K562 (cell line): ENCODE measurements around the gene PPIA. TPM values are rescaled to one million over a fixed set of nuclear protein-coding genes. Genes with fewer than 3 reads are reported as not detected.

ENCODE experiments used
- ASH1L ChIP-seq: fragments of 450-650 bp; IDR thresholded peaks from 2 replicates; pipeline ENCODE4 v1.6.1; 2018; ENCODE audit warnings: borderline replicate concordance, mild to moderate bottlenecking, low read depth; ENCODE audit not compliant: partially characterized antibody
- ATF4 ChIP-seq: fragments of 450-650 bp; formaldehyde crosslinking; IDR thresholded peaks from 2 replicates; pipeline ENCODE4 v1.4.0; 2022; ENCODE audit warnings: mild to moderate bottlenecking, moderate library complexity
- ATF7 ChIP-seq: fragments of 450-650 bp; IDR thresholded peaks from 2 replicates; pipeline ENCODE4 v1.7.1; 2014; ENCODE audit warnings: mild to moderate bottlenecking, moderate library complexity
- CHD1 ChIP-seq: fragments of 200-600 bp; sonication (generic); IDR thresholded peaks from one replicate; pipeline ENCODE4 v1.6.1; 2012; ENCODE audit warnings: mild to moderate bottlenecking, moderate library complexity, low read length, inconsistent platforms
- E4F1 ChIP-seq: fragments of 250-450 bp; sonication (Bioruptor Pico); IDR thresholded peaks from 2 replicates; pipeline ENCODE4 v1.5.0; 2021; ENCODE audit warnings: mild to moderate bottlenecking, borderline replicate concordance
- GTF2B ChIP-seq: IDR thresholded peaks from 2 replicates; pipeline ENCODE4 v1.6.1; 2011; ENCODE audit not compliant: insufficient read length; ENCODE audit errors: extremely low read depth
- HDGF ChIP-seq: fragments of 450-650 bp; IDR thresholded peaks from 2 replicates; pipeline ENCODE4 v1.6.1; 2016
- KDM5B ChIP-seq: fragments of 200-600 bp; sonication (generic); IDR thresholded peaks from 2 replicates; pipeline ENCODE4 v1.6.1; 2012; ENCODE audit warnings: low read depth, mild to moderate bottlenecking, moderate library complexity, low read length, control low read depth, inconsistent platforms; ENCODE audit not compliant: insufficient replicate concordance
- KLF1 ChIP-seq: fragments of 450-650 bp; IDR thresholded peaks from 2 replicates; pipeline ENCODE4 v1.6.1; 2016; ENCODE audit warnings: missing genetic modification characterization, missing compliant biosample characterization
- KLF16 ChIP-seq: IDR thresholded peaks from 2 replicates; pipeline ENCODE4 v1.6.1; 2016; ENCODE audit warnings: antibody characterized with exemption
- KLF6 ChIP-seq: fragments of 250-450 bp; sonication (Bioruptor Pico); IDR thresholded peaks from 2 replicates; pipeline ENCODE4 v1.4.0; 2020; ENCODE audit warnings: mild to moderate bottlenecking, moderate library complexity, borderline replicate concordance
- MIER1 ChIP-seq: fragments of 450-650 bp; IDR thresholded peaks from 2 replicates; pipeline ENCODE4 v1.6.1; 2016; ENCODE audit warnings: antibody characterized with exemption, mild to moderate bottlenecking, low read depth
- MNT ChIP-seq, 2 experiments: fragments of 450-650 bp; conservative IDR thresholded peaks; 2 replicates each; pipeline ENCODE4 v1.6.1; 2017; ENCODE audit warnings: mild to moderate bottlenecking in 2 of 2, moderate library complexity in 2 of 2
- NR2C1 ChIP-seq, 2 experiments: fragments of 450-650 bp; IDR thresholded peaks; 2 replicates each; pipeline ENCODE4 v1.6.1; 2017; ENCODE audit warnings: mild to moderate bottlenecking in 2 of 2, antibody characterized with exemption in 1 of 2, inconsistent platforms in 1 of 2, missing compliant biosample characterization in 1 of 2, missing genetic modification characterization in 1 of 2
- PRPF4 ChIP-seq: fragments of 200-400 bp; formaldehyde crosslinking; IDR thresholded peaks from one replicate; pipeline ENCODE4 v1.6.1; 2017; ENCODE audit warnings: low read length, low read depth, mild to moderate bottlenecking; ENCODE audit not compliant: insufficient read depth, poor library complexity, severe bottlenecking
- THRB ChIP-seq: fragments of 450-650 bp; formaldehyde crosslinking; conservative IDR thresholded peaks from 2 replicates; pipeline ENCODE4 v1.4.0; 2022; ENCODE audit warnings: mild to moderate bottlenecking, missing genetic modification characterization
- ZBTB12 ChIP-seq: fragments of 250-450 bp; sonication (Bioruptor Pico); IDR thresholded peaks from 2 replicates; pipeline ENCODE4 v1.4.0; 2020
- ZNF354B ChIP-seq: fragments of 250-450 bp; sonication (Bioruptor Pico); IDR thresholded peaks from 2 replicates; pipeline ENCODE4 v1.4.0; 2020
- polyA plus RNA-seq, 8 experiments: library from polyadenylated mRNA; depleted of rRNA in 4 of 8; stranded (reverse) in 5 of 8; unstranded in 3 of 8; fragments of >200 nt; fragmentation: Nextera tagmentation in 2 of 8; fragmentation: Illumina TruSeq in 1 of 8; extraction: Ambion mirVana in 2 of 8; extraction: Trizol in 1 of 8; gene quantifications; 2 replicates each; pipeline versions ENCODE4 v1.2.1 to v1.2.3, GENCODE V29; 2011 to 2014; ENCODE audit warnings: inconsistent platforms in 1 of 8, missing spikeins in 1 of 8
- total RNA-seq, 7 experiments: library from RNA; depleted of rRNA in 6 of 7; stranded (reverse); fragments of >200 nt in 6 of 7; fragmentation: Illumina TruSeq in 2 of 7; extraction: Trizol in 2 of 7; gene quantifications; 2 replicates each; pipeline versions ENCODE4 v1.2.1 to v1.2.3, GENCODE V29; 2011 to 2021; ENCODE audit warnings: low replicate concordance in 1 of 7

PPIA gene
- total and polyA plus RNA-seq, 9 of the 15 experiments (the other 6 are each of a cell fraction or from before 2014, with no cell fraction given): 2,583 to 7,504 (median 3,973) TPM

GRCh38 chr7:44796504-44797328 lies at the start of gene PPIA (continued):
- TF ChIP-seq THRB (CRISPR knock-in tag) (0 out of 2 replicates have a peak, but pooled peaks have one; percentile 48), KLF1 (peak; percentile 97), ASH1L (peak; percentile 88), CHD1 (peak; percentile 94), E4F1 (CRISPR knock-in tag) (no peak), KLF6 (CRISPR knock-in tag) (peak; percentile 81; the same call in 1 of the 2 replicates), HDGF (no peak), KDM5B (peak; percentile 95), MNT (conservative IDR thresholded peaks at IDR 0.05) (peak; percentile 93 to 96), KLF16 (no peak), ATF7 (no peak; the same call in 1 of the 2 replicates), ZNF354B (CRISPR knock-in tag) (no peak), ZBTB12 (no peak), ATF4 (CRISPR knock-in tag) (peak; percentile 9; the same call in 1 of the 2 replicates), GTF2B (no peak), MIER1 (no peak), PRPF4 (peak; percentile 97), NR2C1 (IDR thresholded peaks at IDR 0.05) (no peak), NR2C1 (tag; IDR thresholded peaks at IDR 0.05) (no peak)
